Measurements from ENCODE around the gene KIAA0930. TPM values are rescaled to one million over a fixed set of nuclear protein-coding genes. Genes with fewer than 3 reads are reported as not detected.

KIAA0930 gene
- polyA plus RNA-seq, 1 of the 3 experiments (the other 2 are of a cell fraction) = 80.8 TPM

DNA sequence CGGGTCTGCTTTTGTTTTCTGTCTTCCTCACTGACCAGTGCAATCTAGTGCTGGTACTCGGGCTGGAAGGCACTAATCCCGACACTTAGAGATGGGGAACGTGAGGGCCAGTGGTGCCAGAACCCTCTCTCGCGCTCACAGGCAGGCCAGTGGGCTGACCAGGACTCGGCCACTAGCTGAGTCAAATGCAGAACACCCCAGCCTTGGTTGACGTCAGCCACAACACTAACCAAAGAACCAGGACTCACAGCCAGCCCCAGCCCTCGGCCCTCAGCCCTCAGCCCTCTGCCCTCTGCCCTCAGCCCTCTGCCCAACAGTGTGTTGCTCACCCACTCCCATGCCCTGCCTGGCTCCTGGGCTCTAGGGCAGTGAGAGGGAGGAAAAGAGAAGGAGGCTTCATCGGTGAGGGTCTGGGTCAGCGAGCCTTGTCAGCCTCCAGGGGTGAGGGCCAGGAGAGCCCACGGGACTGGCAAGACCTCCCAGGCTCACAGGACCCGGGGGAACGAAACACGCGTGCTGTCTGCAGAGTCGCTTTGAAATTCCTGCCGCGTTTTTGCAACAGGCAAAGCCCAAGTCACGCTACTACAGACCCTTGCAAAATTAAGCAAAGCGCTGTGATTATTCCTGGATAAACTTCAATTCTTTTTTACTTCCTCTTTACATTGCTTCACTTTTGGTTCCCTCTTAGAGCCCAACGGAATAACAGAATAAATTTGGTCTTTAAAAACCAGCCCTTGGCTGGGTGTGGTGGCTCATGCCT is 27.5 kb downstream of the KIAA0930 start:
- no peaks in the 10 kb centered on the region for H3K36me3 ChIP-seq (replicated peaks in 1 of 2; ENCODE audit: control insufficient read depth in 1 of 2, insufficient read depth in 2 of 2, low read length in 1 of 2)
- H3K4me1 ChIP-seq (ENCODE audit: control insufficient read depth in 1 of 2, insufficient read depth in 2 of 2, low read depth in 1 of 2, low read length in 1 of 2) = peaks cover 31 to 61% of the 10 kb centered on the region in 2 experiments
- H3K4me3 ChIP-seq (ENCODE audit: low read depth in 2 of 2, low read length in 1 of 2) = peak overlapping the region; percentile 42 to 59
- ChIA-PET CTCF (interaction anchor here (0.6 to 1.7 kb wide), 3 partner anchors 51 to 564 kb away, joined by 3 to 5 read pairs (median 3); no protein-coding TSS in a partner anchor), POLR2A (no interaction called here)
- WGBS (ENCODE audit: low lambda C conversion rate) = 62% methylated on average over 15 of the region's 22 CpGs
- peaks cover 11% of the 10 kb centered on the region for H3F3A ChIP-seq (replicated peaks; ENCODE audit: insufficient read depth)
- peak overlapping the region; percentile 78 to 84 for H3K27ac ChIP-seq (ENCODE audit: low read depth in 2 of 2, low read length in 1 of 2)
- no peaks in the 10 kb centered on the region for H3K27me3 ChIP-seq (ENCODE audit: insufficient read depth)
- H4K20me1 ChIP-seq (ENCODE audit: insufficient read depth) = peaks cover 21% of the 10 kb centered on the region
- H2AFZ ChIP-seq (ENCODE audit: low read depth) = peak overlapping the region; percentile 16; the same call in 1 of the 2 replicates
- peak overlapping the region; percentile 40; the same call in 1 of the 2 replicates for H3K9ac ChIP-seq
- no peaks in the 10 kb centered on the region for H3K9me3 ChIP-seq
- TF ChIP-seq TEAD4 (IDR thresholded peaks at IDR 0.05; ENCODE audit: borderline replicate concordance, insufficient read depth) = no peak
- TF ChIP-seq, protein P1, sequence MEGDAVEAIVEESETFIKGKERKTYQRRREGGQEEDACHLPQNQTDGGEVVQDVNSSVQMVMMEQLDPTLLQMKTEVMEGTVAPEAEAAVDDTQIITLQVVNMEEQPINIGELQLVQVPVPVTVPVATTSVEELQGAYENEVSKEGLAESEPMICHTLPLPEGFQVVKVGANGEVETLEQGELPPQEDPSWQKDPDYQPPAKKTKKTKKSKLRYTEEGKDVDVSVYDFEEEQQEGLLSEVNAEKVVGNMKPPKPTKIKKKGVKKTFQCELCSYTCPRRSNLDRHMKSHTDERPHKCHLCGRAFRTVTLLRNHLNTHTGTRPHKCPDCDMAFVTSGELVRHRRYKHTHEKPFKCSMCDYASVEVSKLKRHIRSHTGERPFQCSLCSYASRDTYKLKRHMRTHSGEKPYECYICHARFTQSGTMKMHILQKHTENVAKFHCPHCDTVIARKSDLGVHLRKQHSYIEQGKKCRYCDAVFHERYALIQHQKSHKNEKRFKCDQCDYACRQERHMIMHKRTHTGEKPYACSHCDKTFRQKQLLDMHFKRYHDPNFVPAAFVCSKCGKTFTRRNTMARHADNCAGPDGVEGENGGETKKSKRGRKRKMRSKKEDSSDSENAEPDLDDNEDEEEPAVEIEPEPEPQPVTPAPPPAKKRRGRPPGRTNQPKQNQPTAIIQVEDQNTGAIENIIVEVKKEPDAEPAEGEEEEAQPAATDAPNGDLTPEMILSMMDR (IDR thresholded peaks at IDR 0.05) = no peak
- no peak for TF ChIP-seq TAF1 (IDR thresholded peaks at IDR 0.05; ENCODE audit: borderline replicate concordance, low read depth, low read length)
- TF ChIP-seq GABPA (IDR thresholded peaks at IDR 0.05; ENCODE audit: low read depth) = no peak
- TF ChIP-seq RCOR1 (IDR thresholded peaks at IDR 0.05; ENCODE audit: low read length) = no peak
- no peak for TF ChIP-seq CHD2 (IDR thresholded peaks at IDR 0.05; ENCODE audit: low read length, partially characterized antibody)
- no peak for TF ChIP-seq GATA2 (CRISPR knock-in tag; IDR thresholded peaks at IDR 0.05)
- TF ChIP-seq TCF12 (IDR thresholded peaks at IDR 0.05) = no peak
- no peak for TF ChIP-seq RXRA (IDR thresholded peaks at IDR 0.05; ENCODE audit: borderline replicate concordance, low read depth)
- no peak for TF ChIP-seq FOXJ3 (CRISPR knock-in tag; IDR thresholded peaks at IDR 0.05)
- no peak for TF ChIP-seq NFIC (IDR thresholded peaks at IDR 0.05; ENCODE audit: borderline replicate concordance)
- no peak for TF ChIP-seq SMC3 (IDR thresholded peaks at IDR 0.05; ENCODE audit: low read depth, low read length)
- TF ChIP-seq, protein P2, sequence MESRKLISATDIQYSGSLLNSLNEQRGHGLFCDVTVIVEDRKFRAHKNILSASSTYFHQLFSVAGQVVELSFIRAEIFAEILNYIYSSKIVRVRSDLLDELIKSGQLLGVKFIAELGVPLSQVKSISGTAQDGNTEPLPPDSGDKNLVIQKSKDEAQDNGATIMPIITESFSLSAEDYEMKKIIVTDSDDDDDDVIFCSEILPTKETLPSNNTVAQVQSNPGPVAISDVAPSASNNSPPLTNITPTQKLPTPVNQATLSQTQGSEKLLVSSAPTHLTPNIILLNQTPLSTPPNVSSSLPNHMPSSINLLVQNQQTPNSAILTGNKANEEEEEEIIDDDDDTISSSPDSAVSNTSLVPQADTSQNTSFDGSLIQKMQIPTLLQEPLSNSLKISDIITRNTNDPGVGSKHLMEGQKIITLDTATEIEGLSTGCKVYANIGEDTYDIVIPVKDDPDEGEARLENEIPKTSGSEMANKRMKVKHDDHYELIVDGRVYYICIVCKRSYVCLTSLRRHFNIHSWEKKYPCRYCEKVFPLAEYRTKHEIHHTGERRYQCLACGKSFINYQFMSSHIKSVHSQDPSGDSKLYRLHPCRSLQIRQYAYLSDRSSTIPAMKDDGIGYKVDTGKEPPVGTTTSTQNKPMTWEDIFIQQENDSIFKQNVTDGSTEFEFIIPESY (IDR thresholded peaks at IDR 0.05; ENCODE audit: borderline replicate concordance, low read depth) = no peak
- TF ChIP-seq EP300 (IDR thresholded peaks at IDR 0.05; ENCODE audit: borderline replicate concordance in 1 of 2, low read depth in 1 of 2, low read length in 1 of 2) = no peak
- TF ChIP-seq, protein P3, sequence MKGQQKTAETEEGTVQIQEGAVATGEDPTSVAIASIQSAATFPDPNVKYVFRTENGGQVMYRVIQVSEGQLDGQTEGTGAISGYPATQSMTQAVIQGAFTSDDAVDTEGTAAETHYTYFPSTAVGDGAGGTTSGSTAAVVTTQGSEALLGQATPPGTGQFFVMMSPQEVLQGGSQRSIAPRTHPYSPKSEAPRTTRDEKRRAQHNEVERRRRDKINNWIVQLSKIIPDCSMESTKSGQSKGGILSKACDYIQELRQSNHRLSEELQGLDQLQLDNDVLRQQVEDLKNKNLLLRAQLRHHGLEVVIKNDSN (IDR thresholded peaks at IDR 0.05; ENCODE audit: borderline replicate concordance, low read depth) = no peak
- TF ChIP-seq, protein P4, sequence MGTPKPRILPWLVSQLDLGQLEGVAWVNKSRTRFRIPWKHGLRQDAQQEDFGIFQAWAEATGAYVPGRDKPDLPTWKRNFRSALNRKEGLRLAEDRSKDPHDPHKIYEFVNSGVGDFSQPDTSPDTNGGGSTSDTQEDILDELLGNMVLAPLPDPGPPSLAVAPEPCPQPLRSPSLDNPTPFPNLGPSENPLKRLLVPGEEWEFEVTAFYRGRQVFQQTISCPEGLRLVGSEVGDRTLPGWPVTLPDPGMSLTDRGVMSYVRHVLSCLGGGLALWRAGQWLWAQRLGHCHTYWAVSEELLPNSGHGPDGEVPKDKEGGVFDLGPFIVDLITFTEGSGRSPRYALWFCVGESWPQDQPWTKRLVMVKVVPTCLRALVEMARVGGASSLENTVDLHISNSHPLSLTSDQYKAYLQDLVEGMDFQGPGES (IDR thresholded peaks at IDR 0.05; ENCODE audit: low read depth, low read length) = no peak
- no peak for TF ChIP-seq NRF1 (IDR thresholded peaks at IDR 0.05; ENCODE audit: low read depth, low read length)
- no peak for TF ChIP-seq MXI1 (IDR thresholded peaks at IDR 0.05; ENCODE audit: low read depth, low read length)
- peak overlapping the region; percentile 72 for H3K4me2 ChIP-seq
- peaks cover 45% of the 10 kb centered on the region for H3K79me2 ChIP-seq (ENCODE audit: insufficient read depth)
- no peaks in the 10 kb centered on the region for H3K9me2 ChIP-seq
- peak; percentile 59 for DNase-seq
